ENCODE results near the gene ERICH2. TPM values are rescaled to one million over a fixed set of nuclear protein-coding genes. Genes with fewer than 3 reads are reported as not detected.

ERICH2 gene
- total and polyA plus RNA-seq, 4 experiments from 2014 or later = 0.58 TPM; not detected in 3

- Mint-ChIP-seq H3K9me3 (peaks cover 0 to 13% (median 1%) of the 10 kb centered on the region in 8 donors), H3K4me1 (peaks cover 20 to 41% (median 27%) of the 10 kb centered on the region in 4 donors), H3K27me3 (peaks cover 53 to 64% of the 10 kb centered on the region in 2 donors), H3K27ac (peak overlapping the region in 1 of 7 donors; percentile 12), H3K36me3 (peaks cover 0 to 5% of the 10 kb centered on the region in 2 donors), H3K4me3 (peak overlapping the region in 3 of 8 donors; percentile 20 to 64 (median 54))
- no peak for DNase-seq
- Histone ChIP-seq H3K27me3 (ENCODE audit: insufficient read depth, low read length) (peaks cover 34% of the 10 kb centered on the region), H3K4me1 (ENCODE audit: insufficient read depth, low read length) (peaks cover 35% of the 10 kb centered on the region), H3K4me3 (ENCODE audit: low read length in 2 of 2) (no peak overlapping the region), H3K36me3 (ENCODE audit: insufficient read depth, low read length) (no peaks in the 10 kb centered on the region), H3K9me3 (ENCODE audit: control insufficient read depth in 1 of 2, low read length in 2 of 2) (no peaks in the 10 kb centered on the region), H3K27ac (ENCODE audit: low read depth, low read length) (no peak overlapping the region)
- intact Hi-C loops (cut with micrococcal nuclease) = loop anchor here (10.0 kb wide), 1 partner anchor 1260 kb away; the partner anchor contains the start of gene DLX1
- ChIA-PET POLR2A (ENCODE audit: partially characterized antibody) (no interaction called here), CTCF (ENCODE audit: partially characterized antibody) (interaction anchor here (0.6 to 3.9 kb wide), 4 partner anchors 10 to 416 kb away, joined by 3 to 31 read pairs (median 4); partner anchors contain the start of gene GAD1)
These were observed 54.4 kb downstream of the ERICH2 start for GRCh38 chr2:170824526-170825015.

- CTCF ChIA-PET (ENCODE audit: partially characterized antibody) = interaction anchor here (3.9 kb wide), 1 partner anchor 14 kb away, joined by 31 read pairs; the partner anchor contains the start of gene GAD1
- no peak overlapping the region for H3K27ac Mint-ChIP-seq
These were observed 57.8 kb downstream of the ERICH2 start for GRCh38 chr2:170827841-170828532.

GRCh38 chr2:170828533-170828916 is 58.3 kb downstream of the ERICH2 start:
- H3K4me1 Mint-ChIP-seq = peaks cover 0 to 8% (median 3%) of the 10 kb centered on the region in 4 donors
- Histone ChIP-seq H3K27me3 (ENCODE audit: insufficient read depth, low read length) (peaks cover 8% of the 10 kb centered on the region), H3K27ac (ENCODE audit: low read depth, low read length) (no peak overlapping the region), H3K4me1 (ENCODE audit: insufficient read depth, low read length) (no peaks in the 10 kb centered on the region), H3K9me3 (ENCODE audit: control insufficient read depth in 1 of 2, low read length in 2 of 2) (no peaks in the 10 kb centered on the region), H3K4me3 (ENCODE audit: low read length in 2 of 2) (no peak overlapping the region), H3K36me3 (ENCODE audit: insufficient read depth, low read length) (no peaks in the 10 kb centered on the region)
- ChIA-PET POLR2A (ENCODE audit: partially characterized antibody) (no interaction called here), CTCF (ENCODE audit: partially characterized antibody) (no interaction called here)
- H3K9me3 Mint-ChIP-seq = peaks cover 0 to 11% (median 0%) of the 10 kb centered on the region in 8 donors
- H3K4me3 Mint-ChIP-seq = no peak overlapping the region
- DNase-seq = no peak
- intact Hi-C loops (cut with micrococcal nuclease) = loop anchor here (10.0 kb wide), 1 partner anchor 1256 kb away; the partner anchor contains the start of gene DLX1
- H3K27me3 Mint-ChIP-seq = peaks cover 37 to 61% of the 10 kb centered on the region in 2 donors
- no peaks in the 10 kb centered on the region for H3K36me3 Mint-ChIP-seq
- no peak overlapping the region for H3K27ac Mint-ChIP-seq

More at GRCh38 chr2:170827841-170828532, 57.8 kb downstream of the ERICH2 start:
- no peaks in the 10 kb centered on the region for H3K36me3 ChIP-seq (ENCODE audit: insufficient read depth, low read length)
- H3K27ac ChIP-seq (ENCODE audit: low read depth, low read length) = no peak overlapping the region
- POLR2A ChIA-PET (ENCODE audit: partially characterized antibody) = no interaction called here
- no peak overlapping the region for H3K4me3 ChIP-seq (ENCODE audit: low read length in 2 of 2)
- peaks cover 1% of the 10 kb centered on the region for H3K4me1 ChIP-seq (ENCODE audit: insufficient read depth, low read length)
- H3K27me3 ChIP-seq (ENCODE audit: insufficient read depth, low read length) = peaks cover 8% of the 10 kb centered on the region
- intact Hi-C loops (cut with micrococcal nuclease) = loop anchor here (10.0 kb wide), 1 partner anchor 1257 kb away; the partner anchor contains the start of gene DLX1
- H3K4me1 Mint-ChIP-seq = peaks cover 0 to 8% (median 4%) of the 10 kb centered on the region in 4 donors
- no peaks in the 10 kb centered on the region for H3K36me3 Mint-ChIP-seq
- H3K27me3 Mint-ChIP-seq = peaks cover 37 to 59% of the 10 kb centered on the region in 2 donors
- no peaks in the 10 kb centered on the region for H3K9me3 ChIP-seq (ENCODE audit: control insufficient read depth in 1 of 2, low read length in 2 of 2)
- H3K4me3 Mint-ChIP-seq = no peak overlapping the region
- DNase-seq = no peak
- peaks cover 0 to 11% (median 0%) of the 10 kb centered on the region in 8 donors for H3K9me3 Mint-ChIP-seq

- no peaks in the 10 kb centered on the region for H3K4me1 ChIP-seq (ENCODE audit: insufficient read depth, low read length)
- POLR2A ChIA-PET (ENCODE audit: partially characterized antibody) = no interaction called here
- no peak overlapping the region for H3K27ac Mint-ChIP-seq
These were observed 58.9 kb downstream of the ERICH2 start for GRCh38 chr2:170829036-170829435.

GRCh38 chr2:170830166-170830565 is 60.0 kb downstream of the ERICH2 start:
- Histone ChIP-seq H3K27me3 (ENCODE audit: insufficient read depth, low read length) (no peaks in the 10 kb centered on the region), H3K4me3 (ENCODE audit: low read length in 2 of 2) (no peak overlapping the region), H3K9me3 (ENCODE audit: control insufficient read depth in 1 of 2, low read length in 2 of 2) (no peaks in the 10 kb centered on the region), H3K4me1 (ENCODE audit: insufficient read depth, low read length) (no peaks in the 10 kb centered on the region), H3K36me3 (ENCODE audit: insufficient read depth, low read length) (no peaks in the 10 kb centered on the region), H3K27ac (ENCODE audit: low read depth, low read length) (no peak overlapping the region)
- no peak overlapping the region for H3K27ac Mint-ChIP-seq
- ChIA-PET POLR2A (ENCODE audit: partially characterized antibody) (no interaction called here), CTCF (ENCODE audit: partially characterized antibody) (no interaction called here)
- peaks cover 0 to 7% (median 0%) of the 10 kb centered on the region in 8 donors for H3K9me3 Mint-ChIP-seq
- H3K4me3 Mint-ChIP-seq = no peak overlapping the region
- H3K36me3 Mint-ChIP-seq = no peaks in the 10 kb centered on the region
- peaks cover 25 to 46% of the 10 kb centered on the region in 2 donors for H3K27me3 Mint-ChIP-seq
- DNase-seq = no peak
- intact Hi-C loops (cut with micrococcal nuclease) = no loop called here
- no peaks in the 10 kb centered on the region for H3K4me1 Mint-ChIP-seq

More at GRCh38 chr2:170829036-170829435, 58.9 kb downstream of the ERICH2 start:
- peaks cover 5% of the 10 kb centered on the region for H3K27me3 ChIP-seq (ENCODE audit: insufficient read depth, low read length)
- Mint-ChIP-seq H3K36me3 (no peaks in the 10 kb centered on the region), H3K4me3 (no peak overlapping the region), H3K4me1 (peaks cover 0 to 8% (median 3%) of the 10 kb centered on the region in 4 donors), H3K9me3 (peaks cover 0 to 11% (median 0%) of the 10 kb centered on the region in 8 donors), H3K27me3 (peaks cover 34 to 57% of the 10 kb centered on the region in 2 donors)
- no peak overlapping the region for H3K4me3 ChIP-seq (ENCODE audit: low read length in 2 of 2)
- CTCF ChIA-PET (ENCODE audit: partially characterized antibody) = no interaction called here
- H3K36me3 ChIP-seq (ENCODE audit: insufficient read depth, low read length) = no peaks in the 10 kb centered on the region
- DNase-seq = no peak
- no peaks in the 10 kb centered on the region for H3K9me3 ChIP-seq (ENCODE audit: control insufficient read depth in 1 of 2, low read length in 2 of 2)
- H3K27ac ChIP-seq (ENCODE audit: low read depth, low read length) = no peak overlapping the region
- intact Hi-C loops (cut with micrococcal nuclease) = loop anchor here (10.0 kb wide), 1 partner anchor 1256 kb away; the partner anchor contains the start of gene DLX1

- no peak for DNase-seq
- intact Hi-C loops (cut with micrococcal nuclease) = no loop called here
- Mint-ChIP-seq H3K9me3 (peaks cover 0 to 5% (median 0%) of the 10 kb centered on the region in 8 donors), H3K4me3 (no peak overlapping the region), H3K27ac (no peak overlapping the region), H3K27me3 (peaks cover 23 to 44% of the 10 kb centered on the region in 2 donors), H3K36me3 (no peaks in the 10 kb centered on the region), H3K4me1 (no peaks in the 10 kb centered on the region)
- H3K27ac ChIP-seq (ENCODE audit: low read depth, low read length) = no peak overlapping the region
- no peaks in the 10 kb centered on the region for H3K9me3 ChIP-seq (ENCODE audit: control insufficient read depth in 1 of 2, low read length in 2 of 2)
- H3K4me3 ChIP-seq (ENCODE audit: low read length in 2 of 2) = no peak overlapping the region
- no peaks in the 10 kb centered on the region for H3K36me3 ChIP-seq (ENCODE audit: insufficient read depth, low read length)
- POLR2A ChIA-PET (ENCODE audit: partially characterized antibody) = no interaction called here
- CTCF ChIA-PET (ENCODE audit: partially characterized antibody) = interaction anchor here (1.4 kb wide), 1 partner anchor 9 kb away, joined by 3 read pairs; no protein-coding TSS in a partner anchor
- H3K4me1 ChIP-seq (ENCODE audit: insufficient read depth, low read length) = no peaks in the 10 kb centered on the region
- no peaks in the 10 kb centered on the region for H3K27me3 ChIP-seq (ENCODE audit: insufficient read depth, low read length)
These were observed 60.9 kb downstream of the ERICH2 start for GRCh38 chr2:170831115-170831514.

- Histone ChIP-seq H3K9me3 (ENCODE audit: control insufficient read depth in 1 of 2, low read length in 2 of 2) (no peaks in the 10 kb centered on the region), H3K27ac (ENCODE audit: low read depth, low read length) (no peak overlapping the region), H3K4me3 (ENCODE audit: low read length in 2 of 2) (no peak overlapping the region), H3K4me1 (ENCODE audit: insufficient read depth, low read length) (no peaks in the 10 kb centered on the region), H3K36me3 (ENCODE audit: insufficient read depth, low read length) (no peaks in the 10 kb centered on the region), H3K27me3 (ENCODE audit: insufficient read depth, low read length) (no peaks in the 10 kb centered on the region)
- Mint-ChIP-seq H3K4me1 (no peaks in the 10 kb centered on the region), H3K36me3 (no peaks in the 10 kb centered on the region), H3K27me3 (peaks cover 11 to 25% of the 10 kb centered on the region in 2 donors), H3K9me3 (peaks cover 0 to 3% (median 0%) of the 10 kb centered on the region in 8 donors), H3K4me3 (no peak overlapping the region), H3K27ac (no peak overlapping the region)
- intact Hi-C loops (cut with micrococcal nuclease) = no loop called here
- no peak for DNase-seq
- POLR2A ChIA-PET (ENCODE audit: partially characterized antibody) = no interaction called here
- CTCF ChIA-PET (ENCODE audit: partially characterized antibody) = interaction anchor here (1.3 kb wide), 1 partner anchor 36 kb away, joined by 4 read pairs; no protein-coding TSS in a partner anchor
These were observed 65.8 kb downstream of the ERICH2 start for GRCh38 chr2:170836027-170836426.

Data from CD4-positive, alpha-beta memory T cell (primary cell).